ENCODE measurements around the gene DCXR.
A peak's percentile ranks its signal among the peaks of the same experiment; 100 is the strongest.

DCXR gene

DNA sequence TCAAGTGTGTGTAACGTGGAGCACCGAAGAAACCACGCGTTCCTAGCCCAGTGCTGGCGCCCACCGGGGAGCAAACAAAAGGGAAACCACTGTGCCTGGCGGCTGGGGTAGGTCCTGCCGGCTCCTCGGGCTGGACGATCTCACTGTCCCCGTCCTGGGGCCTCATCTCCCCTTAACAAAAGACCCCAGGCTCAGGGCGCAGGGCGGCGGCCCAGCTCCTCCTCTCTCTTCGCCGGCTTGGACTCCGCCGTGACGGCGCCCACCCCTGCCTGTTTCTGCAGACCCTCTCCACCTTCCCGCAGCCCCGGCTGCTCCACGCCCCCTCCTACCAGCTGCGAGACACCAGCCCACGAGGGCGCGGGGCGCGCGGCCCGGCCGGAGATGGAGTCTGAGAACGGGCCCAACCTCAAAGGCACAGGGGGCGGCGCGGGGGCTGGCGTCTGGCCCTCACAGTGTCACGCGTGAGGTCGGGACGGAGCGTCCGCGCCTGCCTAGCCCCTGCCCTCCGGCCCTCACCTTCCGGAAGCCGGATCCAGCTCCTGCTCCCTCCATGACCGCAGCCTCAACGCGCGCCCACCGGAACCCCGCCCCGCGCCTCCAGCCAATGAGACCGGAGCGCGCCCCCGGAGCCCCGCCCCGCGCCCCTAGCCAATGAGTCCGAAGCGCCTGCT, 15.1 kb downstream of the DCXR start, which contains the start of gene CENPX:
Gene CENPX, minus strand, starts transcription at position 569 of the 671 bp plus-strand sequence. Its CDS starts 17 bp downstream, at position 552.
- no peak for DNase-seq

DNA sequence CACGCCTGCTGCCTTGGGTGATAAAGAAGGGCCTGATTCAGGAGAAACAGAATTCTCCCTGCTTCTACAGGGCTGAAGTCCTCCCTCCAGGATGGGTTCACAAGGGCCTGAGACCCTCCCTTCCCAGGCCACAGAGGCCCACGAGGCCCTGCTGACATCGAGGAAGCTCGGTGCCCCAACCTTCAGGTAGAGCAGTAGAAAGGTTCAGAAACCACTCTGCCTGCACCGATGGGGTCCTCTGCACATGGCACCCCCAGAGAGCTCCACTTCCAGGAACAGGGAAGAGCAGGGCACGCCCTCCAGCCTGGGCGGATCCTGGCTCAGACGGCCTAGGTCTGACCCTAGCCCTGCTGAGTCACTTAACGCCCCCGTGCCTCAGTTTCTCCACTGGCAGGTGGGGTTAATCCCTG, 15.6 kb downstream of the DCXR start:
- peak in 1 of 4 experiments; percentile 41 for DNase-seq

DNA sequence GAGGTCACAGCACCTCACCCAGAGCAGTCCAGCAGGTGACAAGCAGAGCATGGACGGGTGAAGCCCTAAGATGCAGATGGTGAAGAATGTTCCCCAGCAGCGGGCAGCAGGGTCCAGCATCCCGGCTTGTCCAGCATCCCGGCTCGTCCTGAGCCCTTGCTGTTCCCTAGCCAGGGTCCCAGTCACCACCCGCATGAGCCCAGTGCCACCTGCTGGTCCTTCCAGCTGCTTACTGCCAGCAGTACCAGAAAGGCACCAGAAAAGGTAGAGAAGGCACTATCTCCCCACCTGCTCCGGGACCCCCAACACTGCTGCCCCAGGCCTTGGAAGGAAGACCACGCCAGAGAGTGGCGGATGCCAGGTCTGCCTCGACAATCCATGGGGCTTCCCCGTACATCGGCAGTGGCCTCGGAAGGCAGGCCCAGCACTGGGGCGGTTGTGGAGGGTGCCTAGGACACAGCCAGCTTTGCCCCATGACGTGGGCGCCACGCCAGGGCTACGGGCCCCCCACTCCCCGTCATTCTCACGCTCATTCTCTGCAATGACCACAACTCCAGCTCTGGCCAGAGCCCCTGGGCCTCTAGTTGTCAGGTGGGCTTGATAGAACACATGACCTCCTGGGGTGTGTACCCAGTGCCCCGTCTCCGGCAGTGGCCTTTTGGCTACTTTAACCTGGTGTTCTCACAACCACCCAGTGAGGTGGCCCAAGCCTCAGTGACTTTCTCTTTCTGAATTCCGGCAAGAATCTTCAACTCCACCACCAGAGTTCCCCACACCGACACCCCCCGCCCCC, 16.2 kb downstream of the DCXR start:
- peak; percentile 73 to 85 (median 75) for DNase-seq

DNA sequence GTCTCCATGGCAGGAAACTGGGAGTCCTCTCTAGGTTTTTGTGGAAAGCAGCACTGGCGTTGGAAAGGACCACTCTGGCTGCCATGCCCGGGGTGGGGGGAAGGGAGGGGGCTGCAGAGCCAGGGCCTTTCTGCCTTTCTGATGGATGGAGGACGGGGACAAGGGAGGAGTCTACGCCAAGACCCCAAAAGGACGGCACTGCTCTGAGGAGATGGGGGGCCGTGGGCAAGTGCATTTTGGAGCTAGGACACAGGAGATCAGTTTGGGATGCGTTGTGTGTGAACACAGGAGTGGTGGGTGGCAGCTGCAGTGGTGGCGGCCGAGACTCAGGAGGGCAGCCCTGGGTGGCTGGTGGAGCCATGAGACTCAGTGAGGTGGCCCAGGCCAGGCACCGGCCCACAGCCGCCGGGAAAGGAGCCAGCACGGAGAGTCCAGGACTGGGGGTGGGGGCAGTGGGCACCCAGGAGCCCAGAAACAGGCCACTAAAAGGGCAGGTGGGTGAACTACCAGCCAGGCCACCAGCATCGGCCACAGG, 16.9 kb downstream of the DCXR start:
- no peak for DNase-seq

DNA sequence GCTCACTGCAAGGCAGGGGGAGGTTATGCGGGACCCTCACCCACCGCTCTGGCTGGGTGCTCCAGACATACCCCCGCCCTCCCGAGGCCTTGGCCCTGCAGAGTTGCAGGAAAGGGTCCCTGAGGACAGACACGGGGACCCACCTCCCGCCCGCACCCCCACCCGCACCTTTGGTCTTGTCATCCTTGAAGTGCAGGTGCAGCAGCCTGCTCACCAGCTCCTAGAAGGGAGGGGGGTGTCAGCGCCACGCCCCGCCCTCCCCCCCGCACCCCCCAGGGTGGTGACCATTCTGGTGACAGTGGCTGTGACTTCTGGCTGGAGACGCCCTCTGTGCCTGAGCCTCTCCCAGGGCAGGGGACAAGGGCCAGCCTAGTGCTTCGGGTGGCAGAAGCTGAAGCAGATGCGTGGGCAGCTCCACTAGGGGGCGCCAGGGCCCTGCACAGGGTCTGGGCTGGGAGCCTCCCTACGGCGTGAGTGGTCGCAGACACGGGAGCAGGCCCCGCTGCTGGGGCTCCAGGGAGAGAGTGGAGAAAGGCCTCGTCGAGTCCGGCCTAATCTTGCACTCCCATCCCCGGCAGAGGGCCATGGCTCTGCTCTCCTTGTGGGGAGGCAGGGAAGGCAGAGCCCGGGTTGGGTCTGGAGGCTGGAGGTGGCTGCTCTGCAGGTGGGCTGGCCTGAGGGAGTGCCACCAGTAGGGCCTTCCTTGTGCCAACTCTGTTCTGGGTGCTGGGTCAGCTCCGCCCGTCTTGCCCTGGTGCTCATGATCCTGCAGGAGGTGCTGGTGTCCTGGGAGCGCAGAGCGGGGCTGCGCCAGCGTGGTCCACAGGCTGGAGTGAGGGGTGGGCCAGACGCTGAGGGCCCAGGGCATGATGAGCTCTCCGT, 17.6 kb downstream of the DCXR start:
- peak; percentile 69 to 89 (median 76) for DNase-seq

DNA sequence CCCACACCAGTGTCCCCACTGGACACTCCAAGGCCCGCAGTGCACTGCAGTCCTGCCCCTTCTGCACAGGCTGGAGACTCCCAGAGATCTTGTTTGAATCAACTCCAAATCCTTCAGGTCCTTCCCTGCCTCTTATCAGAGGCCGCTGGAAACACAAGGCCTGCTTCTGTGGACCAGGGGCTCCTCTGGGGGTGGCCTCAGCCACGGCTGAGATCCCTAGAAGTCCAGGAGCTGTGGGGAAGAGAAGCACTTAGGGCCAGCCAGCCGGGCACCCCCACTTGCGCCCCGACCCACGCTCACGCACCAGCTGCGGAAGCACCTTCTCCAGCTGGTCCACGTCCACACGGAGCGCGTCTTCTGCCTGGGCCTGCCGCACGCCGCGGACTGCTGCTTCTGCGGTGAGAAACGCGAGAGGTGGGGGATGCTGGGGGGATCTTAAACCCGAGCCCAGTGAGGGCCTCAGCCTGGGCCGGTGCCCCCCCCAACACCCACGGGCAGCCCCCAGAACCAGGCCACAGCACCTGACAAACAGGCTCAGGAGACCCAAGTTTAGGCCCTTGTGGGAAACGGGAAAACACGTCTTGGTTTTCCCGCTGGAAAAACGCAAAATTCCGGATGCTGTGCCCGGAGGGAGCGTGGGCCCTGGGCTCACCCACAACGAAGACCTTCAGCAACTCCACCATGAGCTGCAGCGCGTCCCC, 18.4 kb downstream of the DCXR start:
- DNase-seq, result no peak

DNA sequence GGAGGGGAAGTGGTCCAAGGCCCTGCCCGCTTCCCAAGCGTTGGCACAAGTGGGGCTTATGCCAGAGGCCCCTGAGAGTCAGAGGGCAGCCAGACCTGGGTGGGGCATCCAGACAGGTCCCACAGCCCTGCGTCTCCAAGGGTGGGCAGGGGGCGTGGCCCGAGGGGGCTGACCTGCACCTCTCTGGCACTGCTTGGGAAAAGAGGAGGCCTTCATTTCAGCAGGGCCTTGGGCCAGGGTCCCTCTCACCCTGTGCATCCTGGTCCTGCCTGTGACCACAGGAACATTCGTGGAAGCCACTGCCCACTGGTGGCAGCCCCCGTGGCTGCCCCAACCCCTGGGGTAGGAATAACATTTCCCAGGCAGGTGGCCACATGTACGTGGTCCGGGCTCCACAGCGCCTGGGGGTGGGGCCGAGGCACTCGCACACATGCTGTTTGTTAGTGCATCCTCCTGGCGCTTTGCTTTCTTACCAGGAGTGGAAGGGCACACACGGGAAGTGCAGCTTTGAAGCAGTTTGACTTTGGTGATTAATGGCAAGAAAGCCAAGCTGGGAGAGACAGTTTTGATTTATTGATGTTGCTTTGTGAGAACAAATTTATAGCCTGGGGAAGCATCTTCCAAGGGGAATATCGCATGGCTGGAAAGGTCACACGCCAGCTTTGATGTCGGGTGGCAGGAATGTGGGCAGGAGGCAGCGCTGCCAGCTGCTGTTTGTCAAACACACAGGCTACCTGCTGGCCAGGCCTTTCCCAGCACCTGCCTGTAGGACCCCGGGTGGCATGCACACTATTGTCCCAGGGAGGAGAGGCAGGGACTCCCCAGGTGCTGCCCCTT, 19.1 kb downstream of the DCXR start:
- DNase-seq, result no peak

DNA sequence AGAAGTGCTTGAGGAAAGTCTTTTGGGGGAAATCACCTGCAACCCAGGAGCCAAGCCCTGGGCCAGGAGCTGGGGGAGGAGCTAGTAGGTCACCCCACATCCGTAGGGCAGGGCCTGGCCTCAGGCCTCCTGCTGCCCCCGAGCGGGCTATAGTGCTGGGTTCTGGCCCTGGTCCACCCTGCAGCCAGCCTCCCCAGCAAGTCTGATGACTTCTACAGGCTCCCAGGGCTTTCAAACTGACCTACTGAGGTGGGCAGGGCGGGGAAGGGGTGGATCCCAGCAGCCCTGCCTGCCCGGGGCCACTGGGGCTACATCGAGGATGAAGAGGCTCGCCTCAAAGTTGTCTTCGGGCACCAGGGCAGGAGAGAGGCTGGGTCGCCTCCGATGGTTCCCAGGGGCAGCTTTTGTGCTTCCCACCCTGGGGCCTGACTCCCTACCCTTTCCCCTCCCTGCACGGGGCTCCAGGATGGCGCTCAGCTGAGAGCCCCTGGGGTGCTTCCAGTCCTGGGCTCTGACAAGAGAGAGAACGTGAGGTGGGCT, 19.8 kb downstream of the DCXR start:
- DNase-seq, result no peak

DNA sequence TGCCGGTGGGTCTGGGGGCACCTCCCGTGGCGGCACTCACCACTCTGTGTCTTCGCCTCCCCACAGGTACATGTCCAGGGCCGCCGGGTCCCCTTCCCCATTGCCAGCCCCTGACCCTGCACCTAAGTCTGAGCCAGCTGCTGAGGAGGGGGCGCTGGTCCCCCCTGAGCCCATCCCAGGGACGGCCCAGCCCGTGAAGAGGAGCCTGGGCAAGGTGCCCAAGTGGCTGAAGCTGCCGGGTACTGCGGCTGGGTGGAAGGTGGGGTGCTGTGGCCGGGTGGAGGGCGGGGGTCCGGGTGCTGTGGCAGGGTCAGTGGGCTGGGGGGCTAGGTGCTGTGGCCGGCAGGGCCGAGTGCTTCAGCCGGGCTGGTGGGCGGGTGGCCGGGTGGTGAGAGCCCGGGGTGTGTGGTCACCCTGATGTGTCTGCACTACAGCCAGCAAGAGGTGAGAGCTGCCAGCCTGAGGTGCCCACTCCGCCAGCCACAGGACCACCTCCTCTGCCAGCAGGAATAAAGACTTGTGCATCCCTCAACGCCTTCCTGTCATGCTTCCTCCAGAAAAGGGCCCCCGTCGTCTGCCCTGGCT, 20.5 kb downstream of the DCXR start:
- DNase-seq, result no peak

DNA sequence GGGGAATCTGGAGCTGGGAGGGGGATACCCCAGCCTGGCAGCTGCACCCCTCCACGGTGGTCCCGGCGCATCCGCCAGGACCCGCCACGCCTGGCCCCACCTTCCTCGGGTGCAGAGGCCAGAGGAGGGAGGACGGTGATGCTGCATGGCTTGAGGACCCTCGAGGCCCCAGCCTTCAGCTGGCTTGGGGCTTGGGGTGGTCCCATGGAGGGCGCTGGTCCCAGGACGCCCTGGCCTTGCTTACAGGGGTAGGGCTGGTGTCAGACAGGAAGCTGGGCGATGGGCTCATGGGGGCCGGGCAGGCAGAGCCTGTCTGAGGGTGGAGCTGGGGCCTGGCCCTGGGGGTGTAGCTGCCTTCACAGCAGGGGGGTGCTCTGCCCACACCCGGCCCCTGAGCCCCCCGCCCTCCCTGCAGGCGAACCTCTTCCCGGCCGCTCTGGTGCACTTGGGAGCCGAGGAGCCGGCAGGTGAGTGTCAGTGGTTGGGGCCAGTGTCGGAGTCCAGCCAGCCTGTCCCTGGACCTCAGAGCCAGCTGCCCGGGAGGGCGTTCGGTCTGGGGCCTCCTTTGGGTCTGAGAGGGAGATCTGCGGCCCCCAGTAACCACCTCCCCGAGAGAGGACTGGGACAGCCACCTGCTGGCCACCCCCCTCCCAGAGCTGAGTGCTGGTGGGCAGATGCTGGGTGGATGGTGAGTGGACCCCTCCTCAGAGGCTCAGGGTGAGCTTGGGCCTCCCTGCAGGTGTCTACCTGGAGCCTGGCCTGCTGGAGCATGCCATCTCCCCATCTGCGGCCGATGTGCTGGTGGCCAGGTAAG, 21.2 kb downstream of the DCXR start:
- no peak for DNase-seq

DNA sequence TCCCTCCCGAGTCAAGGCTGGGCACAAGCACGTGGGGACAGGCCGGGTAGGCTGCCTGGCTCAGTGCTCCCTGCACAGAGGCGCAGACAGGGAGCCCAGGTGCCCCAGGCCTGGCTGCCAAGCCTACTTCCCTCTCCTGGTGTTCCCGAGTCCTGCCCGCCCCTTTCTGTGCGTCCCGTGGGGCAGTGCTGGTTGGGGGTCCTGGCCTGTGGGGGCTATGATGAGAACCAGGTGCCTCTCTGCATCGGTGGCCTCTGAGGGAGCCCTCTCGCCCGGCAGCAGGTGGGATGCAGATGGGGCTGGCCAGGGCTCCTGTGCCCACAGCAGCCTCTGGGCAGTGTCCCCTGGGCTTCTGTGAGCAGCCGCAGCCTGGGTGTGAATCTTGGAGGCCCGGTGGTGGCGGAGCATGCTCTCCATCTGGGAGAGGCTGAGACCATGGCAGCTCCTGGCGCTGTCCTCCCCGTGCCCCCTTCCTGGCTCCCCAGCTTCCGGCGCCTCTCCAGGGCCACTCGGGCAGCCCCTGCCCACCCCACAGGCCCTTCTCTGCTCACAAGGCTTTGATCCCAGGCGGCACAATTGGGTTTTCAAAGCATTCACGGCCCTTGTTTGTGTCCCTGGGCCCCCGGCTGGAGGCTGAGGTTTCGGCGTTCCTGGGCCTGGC, 22.1 kb downstream of the DCXR start:
- DNase-seq, result no peak

DNA sequence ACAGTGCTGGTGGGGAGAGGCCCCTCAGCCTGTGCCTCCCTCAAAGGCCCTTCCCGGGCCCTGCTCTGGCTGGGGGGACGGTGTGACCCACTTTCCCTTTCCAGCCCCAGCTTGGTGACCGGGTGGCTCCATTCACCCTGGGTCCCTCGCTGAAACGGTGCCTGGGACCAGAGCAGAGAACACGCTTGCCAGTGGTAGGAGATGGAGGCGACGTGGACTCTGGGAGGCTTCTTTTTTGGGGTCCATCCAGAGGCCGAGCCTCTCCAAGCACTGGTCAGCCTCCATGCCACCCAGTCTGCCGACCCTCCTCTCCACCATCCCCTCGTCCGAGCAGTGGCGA, 22.6 kb downstream of the DCXR start:
- DNase-seq, result no peak

DNA sequence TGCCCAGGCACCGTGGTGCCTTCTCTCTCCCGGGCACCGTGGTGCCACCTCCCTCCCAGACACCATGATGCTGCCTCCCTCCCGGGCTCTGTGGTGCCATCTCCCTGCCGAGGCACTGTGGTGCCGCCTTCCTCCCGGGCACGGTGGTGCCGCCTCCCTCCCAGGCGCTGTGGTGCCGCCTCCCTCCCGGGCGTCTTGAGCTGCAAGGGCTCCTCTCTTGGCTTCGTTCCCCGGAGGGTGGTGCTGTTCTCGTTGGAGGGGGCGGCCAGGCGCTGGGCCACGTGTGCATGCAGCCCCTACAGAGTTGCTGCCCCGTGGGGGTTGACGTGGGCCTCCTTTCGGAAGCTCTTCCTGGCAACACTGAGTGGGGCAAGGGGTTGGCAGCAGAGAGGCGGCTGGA, 23.1 kb downstream of the DCXR start:
- DNase-seq, result no peak

DNA sequence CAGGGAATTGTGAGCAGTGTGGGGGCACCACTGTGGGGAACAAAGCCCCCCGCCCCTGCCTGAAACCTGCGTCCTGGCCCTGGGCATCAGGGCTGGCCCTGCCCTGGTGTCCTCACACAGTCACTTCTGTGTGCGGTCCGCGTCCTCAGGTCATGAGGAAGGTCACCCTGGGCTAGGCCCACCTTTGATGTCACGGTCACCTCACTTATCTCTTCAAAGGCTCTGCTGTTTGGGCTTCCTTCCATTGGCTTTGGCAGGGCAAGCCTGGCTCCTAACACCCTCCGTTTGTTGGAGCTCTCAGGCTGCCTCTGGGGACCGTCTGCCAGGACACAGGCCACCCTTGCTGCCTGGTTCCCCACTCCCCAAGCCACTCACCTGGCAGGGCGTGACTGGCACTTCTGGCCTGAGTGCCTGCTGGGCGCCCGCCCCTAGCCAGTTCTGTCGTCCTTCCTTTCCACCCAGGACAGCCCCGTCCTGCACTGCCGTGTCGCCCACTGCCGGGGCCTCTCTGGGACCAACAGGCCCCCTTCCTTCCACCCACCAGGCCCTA, 23.6 kb downstream of the DCXR start:
- DNase-seq, result no peak

DNA sequence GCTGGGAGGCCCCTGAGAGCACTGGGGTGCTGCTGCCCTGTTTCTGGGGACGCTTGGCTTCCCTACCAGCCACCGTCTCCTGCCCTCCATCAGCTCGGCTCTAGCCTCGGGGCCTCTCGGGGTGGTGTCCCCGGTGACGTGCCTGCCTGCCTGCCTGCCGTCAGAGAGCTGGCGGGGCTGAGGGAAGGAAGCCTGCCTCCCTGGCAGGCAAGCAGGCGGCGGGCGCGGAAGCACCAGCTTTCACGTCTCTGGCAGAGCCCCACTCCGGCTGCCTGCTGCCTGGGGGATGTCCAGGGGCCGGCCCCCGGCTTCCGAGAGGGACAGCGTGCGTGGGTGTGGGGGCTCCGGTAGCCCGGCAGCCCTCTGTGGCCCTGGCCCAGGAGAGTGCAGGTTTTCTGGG, 24.2 kb downstream of the DCXR start:
- no peak for DNase-seq

DNA sequence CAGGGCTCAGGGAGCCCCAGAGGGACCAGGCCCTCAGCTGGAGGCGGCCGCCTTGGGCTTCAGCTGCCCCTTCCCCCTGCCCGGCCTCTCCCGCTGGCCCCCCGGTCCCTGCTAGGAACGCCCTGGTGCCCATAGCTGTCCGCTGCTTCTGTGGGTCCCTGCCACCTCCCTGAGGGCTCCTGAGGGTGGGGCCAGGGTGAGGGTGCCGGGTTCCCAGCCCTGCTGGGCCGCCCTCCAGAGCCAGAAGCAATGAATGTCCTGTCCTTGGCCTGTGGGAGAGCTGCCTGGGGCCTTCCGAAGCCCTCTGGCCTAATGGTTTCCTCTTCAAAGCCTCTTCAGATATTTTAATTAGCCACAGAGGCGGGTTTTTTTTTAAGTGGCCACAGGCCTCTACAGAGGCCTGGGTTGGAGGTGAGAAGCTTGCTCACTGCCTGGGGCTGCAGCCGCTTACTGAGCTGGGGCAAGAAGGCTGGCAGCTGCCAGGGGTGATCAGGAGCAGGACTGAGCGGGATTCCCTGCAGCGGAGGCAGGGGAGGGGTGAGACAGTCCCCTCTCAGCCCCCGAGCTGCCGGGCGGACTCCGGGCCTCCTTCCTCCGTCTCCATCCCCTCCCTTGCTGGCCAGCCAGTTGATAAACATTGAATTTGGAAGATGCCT, 24.7 kb downstream of the DCXR start:
- no peak for DNase-seq

DNA sequence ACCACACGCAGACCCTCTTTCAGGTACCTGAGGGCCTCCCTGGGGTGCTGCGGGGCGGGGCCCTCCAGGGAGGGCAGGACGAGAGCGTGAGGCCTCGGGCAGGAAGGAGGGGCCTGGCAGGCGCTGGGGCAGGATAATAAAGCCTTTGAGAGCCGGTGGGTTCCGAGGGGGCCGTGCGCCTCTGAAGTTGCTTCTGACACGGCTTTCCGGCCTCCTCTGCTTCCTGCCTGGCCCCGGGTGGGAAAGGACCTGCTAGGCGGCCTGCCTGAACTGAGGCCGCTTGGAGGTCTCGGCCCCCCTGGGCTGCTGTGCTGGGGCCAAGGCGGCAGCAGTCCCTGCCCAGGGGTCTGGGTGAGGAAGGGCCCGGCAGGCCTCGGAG, 25.2 kb downstream of the DCXR start:
- DNase-seq, result no peak

DNA sequence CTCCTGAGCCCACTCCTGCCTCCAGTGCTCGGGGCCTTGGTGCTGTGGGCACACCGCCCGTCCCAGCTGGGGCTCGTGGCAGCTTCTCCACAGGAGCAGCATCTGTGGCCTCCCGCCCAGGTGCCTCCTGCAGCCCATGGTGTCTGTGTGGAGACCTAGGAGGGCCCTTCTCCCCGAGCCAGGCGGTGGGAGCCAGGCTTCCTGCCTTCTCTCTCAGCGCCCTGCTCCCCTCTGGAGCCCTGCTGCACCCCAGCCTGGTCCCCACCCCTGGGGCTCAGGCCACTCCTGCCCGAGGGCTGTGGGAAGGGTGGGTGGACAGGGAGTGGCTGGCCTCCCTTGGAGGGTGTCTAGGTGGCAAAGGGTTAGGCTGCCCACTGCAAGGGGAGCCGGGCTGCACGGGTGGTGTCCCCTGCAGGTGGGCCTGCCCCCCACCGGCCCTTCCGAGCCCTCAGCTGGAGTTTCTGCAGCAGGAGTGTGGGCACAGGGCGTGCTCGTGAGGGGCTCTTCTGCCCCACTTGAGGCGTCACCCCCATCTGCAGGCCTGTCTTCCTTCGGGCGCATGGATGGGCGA, 25.8 kb downstream of the DCXR start:
- no peak for DNase-seq
